GM18858 (cell line): Measurements from ENCODE around the gene ZNF641.
"Not testable (repeated sequence)": the region's sequence is repeated elsewhere in the genome, so short reads cannot be mapped to it uniquely, and the experiment has no call there.

Experiments
- ATAC-seq: cut with Tn5 transposase; IDR thresholded peaks from one replicate; pipeline ENCODE4 v1.9.1; 2021; ENCODE audit not compliant: unreplicated experiment

Gene ZNF641

GRCh38 chr12:48336061-48336460 lies 14.7 kb downstream of the ZNF641 start:
- ATAC-seq, result no peak

GRCh38 chr12:48334808-48335207 lies 15.9 kb downstream of the ZNF641 start:
- ATAC-seq, result no peak

- not testable (repeated sequence) for ATAC-seq
Observed at GRCh38 chr12:48333680-48334079, 17.0 kb downstream of the ZNF641 start.

- ATAC-seq, result no peak
Observed at GRCh38 chr12:48331399-48331798, 19.3 kb downstream of the ZNF641 start.

GRCh38 chr12:48329199-48329939 lies 21.4 kb downstream of the ZNF641 start:
- no peak for ATAC-seq

- ATAC-seq, result no peak
Observed at GRCh38 chr12:48316491-48316890, 34.2 kb downstream of the ZNF641 start.

GRCh38 chr12:48311313-48311712 lies 39.4 kb downstream of the ZNF641 start:
- no peak for ATAC-seq

- no peak for ATAC-seq
Observed at GRCh38 chr12:48307269-48307668, 43.5 kb downstream of the ZNF641 start.

GRCh38 chr12:48305190-48305589 lies 45.5 kb downstream of the ZNF641 start:
- no peak for ATAC-seq

- ATAC-seq, result no peak
Observed at GRCh38 chr12:48302161-48302911, 48.4 kb downstream of the ZNF641 start.

- ATAC-seq, result no peak
Observed at GRCh38 chr12:48300774-48301173, 49.9 kb downstream of the ZNF641 start.

GRCh38 chr12:48296586-48297282 lies 54.0 kb downstream of the ZNF641 start:
- peak; percentile 49 for ATAC-seq

- no peak for ATAC-seq
Observed at GRCh38 chr12:48292040-48292439, 58.7 kb downstream of the ZNF641 start.

GRCh38 chr12:48291511-48291910 lies 59.2 kb downstream of the ZNF641 start:
- ATAC-seq, result no peak

- ATAC-seq, result no peak
Observed at GRCh38 chr12:48288387-48289268, 62.1 kb downstream of the ZNF641 start.
